ENCODE measurements around the gene JMJD1C. TPM values are rescaled to one million over a fixed set of nuclear protein-coding genes. Genes with fewer than 3 reads are reported as not detected.

The JMJD1C gene
- total RNA-seq, 1 donor from 2014 or later: 83.7 TPM

GRCh38 chr10:63427013-63427412 is 38.8 kb downstream of the JMJD1C start:
- H3K36me3 Mint-ChIP-seq (ENCODE audit: low read depth, unreplicated experiment): no peaks in the 10 kb centered on the region
- no peak for DNase-seq (ENCODE audit: low spot score)
- no peak overlapping the region for H3K4me3 Mint-ChIP-seq (ENCODE audit: unreplicated experiment)
- no peaks in the 10 kb centered on the region for H3K9me3 Mint-ChIP-seq (ENCODE audit: unreplicated experiment)
- peaks cover 27% of the 10 kb centered on the region for H3K4me1 Mint-ChIP-seq (ENCODE audit: unreplicated experiment)
- H3K27me3 Mint-ChIP-seq (ENCODE audit: unreplicated experiment): no peaks in the 10 kb centered on the region
- H3K27ac Mint-ChIP-seq (ENCODE audit: unreplicated experiment): no peak overlapping the region
- TF ChIP-seq CTCF (IDR thresholded peaks at IDR 0.05; ENCODE audit: unreplicated experiment): no peak

GRCh38 chr10:63425512-63425911 is 40.3 kb downstream of the JMJD1C start:
- no peaks in the 10 kb centered on the region for H3K36me3 Mint-ChIP-seq (ENCODE audit: low read depth, unreplicated experiment)
- no peak overlapping the region for H3K27ac Mint-ChIP-seq (ENCODE audit: unreplicated experiment)
- peaks cover 18% of the 10 kb centered on the region for H3K4me1 Mint-ChIP-seq (ENCODE audit: unreplicated experiment)
- no peak for TF ChIP-seq CTCF (IDR thresholded peaks at IDR 0.05; ENCODE audit: unreplicated experiment)
- no peak overlapping the region for H3K4me3 Mint-ChIP-seq (ENCODE audit: unreplicated experiment)
- H3K9me3 Mint-ChIP-seq (ENCODE audit: unreplicated experiment): no peaks in the 10 kb centered on the region
- peaks cover 1% of the 10 kb centered on the region for H3K27me3 Mint-ChIP-seq (ENCODE audit: unreplicated experiment)
- DNase-seq (ENCODE audit: low spot score): no peak

- Mint-ChIP-seq H3K4me1 (ENCODE audit: unreplicated experiment) (peaks cover 11% of the 10 kb centered on the region), H3K4me3 (ENCODE audit: unreplicated experiment) (no peak overlapping the region), H3K9me3 (ENCODE audit: unreplicated experiment) (no peaks in the 10 kb centered on the region), H3K27ac (ENCODE audit: unreplicated experiment) (no peak overlapping the region), H3K27me3 (ENCODE audit: unreplicated experiment) (peaks cover 1% of the 10 kb centered on the region), H3K36me3 (ENCODE audit: low read depth, unreplicated experiment) (no peaks in the 10 kb centered on the region)
- no peak for DNase-seq (ENCODE audit: low spot score)
- TF ChIP-seq CTCF (IDR thresholded peaks at IDR 0.05; ENCODE audit: unreplicated experiment): no peak
Observed at GRCh38 chr10:63424576-63424975, 41.2 kb downstream of the JMJD1C start.

- peaks cover 5% of the 10 kb centered on the region for H3K4me1 Mint-ChIP-seq (ENCODE audit: unreplicated experiment)
Observed at GRCh38 chr10:63423494-63423893, 42.3 kb downstream of the JMJD1C start.

GRCh38 chr10:63421591-63421990 is 44.2 kb downstream of the JMJD1C start:
- no peak overlapping the region for H3K27ac Mint-ChIP-seq (ENCODE audit: unreplicated experiment)
- H3K36me3 Mint-ChIP-seq (ENCODE audit: low read depth, unreplicated experiment): no peaks in the 10 kb centered on the region
- no peaks in the 10 kb centered on the region for H3K9me3 Mint-ChIP-seq (ENCODE audit: unreplicated experiment)
- no peak for TF ChIP-seq CTCF (IDR thresholded peaks at IDR 0.05; ENCODE audit: unreplicated experiment)
- peaks cover 1% of the 10 kb centered on the region for H3K27me3 Mint-ChIP-seq (ENCODE audit: unreplicated experiment)
- DNase-seq (ENCODE audit: low spot score): no peak
- H3K4me1 Mint-ChIP-seq (ENCODE audit: unreplicated experiment): no peaks in the 10 kb centered on the region
- no peak overlapping the region for H3K4me3 Mint-ChIP-seq (ENCODE audit: unreplicated experiment)

More at GRCh38 chr10:63423494-63423893, 42.3 kb downstream of the JMJD1C start:
- DNase-seq (ENCODE audit: low spot score): no peak
- TF ChIP-seq CTCF (IDR thresholded peaks at IDR 0.05; ENCODE audit: unreplicated experiment): no peak
- no peak overlapping the region for H3K27ac Mint-ChIP-seq (ENCODE audit: unreplicated experiment)
- no peak overlapping the region for H3K4me3 Mint-ChIP-seq (ENCODE audit: unreplicated experiment)
- no peaks in the 10 kb centered on the region for H3K9me3 Mint-ChIP-seq (ENCODE audit: unreplicated experiment)
- peaks cover 1% of the 10 kb centered on the region for H3K27me3 Mint-ChIP-seq (ENCODE audit: unreplicated experiment)
- no peaks in the 10 kb centered on the region for H3K36me3 Mint-ChIP-seq (ENCODE audit: low read depth, unreplicated experiment)
